Ishikawa (cell line): Measurements from ENCODE around the gene CNN2.
A peak's percentile ranks its signal among the peaks of the same experiment; 100 is the strongest.

Source experiments
- CEBPB ChIP-seq: IDR thresholded peaks from 2 replicates; pipeline ENCODE4 v1.6.1; 2012
- CREB1 ChIP-seq: IDR thresholded peaks from 2 replicates; pipeline ENCODE4 v1.6.1; 2012; ENCODE audit warnings: low read depth
- EGR1 ChIP-seq: IDR thresholded peaks from 2 replicates; pipeline ENCODE4 v1.6.1; 2012
- EP300 ChIP-seq: IDR thresholded peaks from 2 replicates; pipeline ENCODE4 v1.6.1; 2012; ENCODE audit warnings: borderline replicate concordance
- FOXM1 ChIP-seq: IDR thresholded peaks from 2 replicates; pipeline ENCODE4 v1.6.1; 2012; ENCODE audit warnings: low read depth, borderline replicate concordance
- NFIC ChIP-seq: IDR thresholded peaks from 2 replicates; pipeline ENCODE4 v1.6.1; 2012
- RAD21 ChIP-seq: IDR thresholded peaks from 2 replicates; pipeline ENCODE4 v1.6.1; 2012; ENCODE audit warnings: low read depth
- TAF1 ChIP-seq: IDR thresholded peaks from 2 replicates; pipeline ENCODE4 v1.6.1; 2012; ENCODE audit warnings: low read depth, mild to moderate bottlenecking
- TCF12 ChIP-seq: IDR thresholded peaks from 2 replicates; pipeline ENCODE4 v1.6.1; 2012; ENCODE audit warnings: low read depth
- TEAD4 ChIP-seq: IDR thresholded peaks from 2 replicates; pipeline ENCODE4 v1.6.1; 2012
- YY1 ChIP-seq: IDR thresholded peaks from 2 replicates; pipeline ENCODE4 v1.6.1; 2012; ENCODE audit warnings: low read depth
- ZBTB7A ChIP-seq: IDR thresholded peaks from 2 replicates; pipeline ENCODE4 v1.6.1; 2012; ENCODE audit warnings: low read depth
- TF ChIP-seq, protein P1 (sequence below): IDR thresholded peaks from 2 replicates; pipeline ENCODE4 v1.6.1; 2012
- TF ChIP-seq, protein P2 (sequence below): IDR thresholded peaks from 2 replicates; pipeline ENCODE4 v1.6.1; 2012; ENCODE audit warnings: low read depth, mild to moderate bottlenecking
- TF ChIP-seq, protein P3 (sequence below): IDR thresholded peaks from 2 replicates; pipeline ENCODE4 v1.6.1; 2012

CNN2 gene

DNA sequence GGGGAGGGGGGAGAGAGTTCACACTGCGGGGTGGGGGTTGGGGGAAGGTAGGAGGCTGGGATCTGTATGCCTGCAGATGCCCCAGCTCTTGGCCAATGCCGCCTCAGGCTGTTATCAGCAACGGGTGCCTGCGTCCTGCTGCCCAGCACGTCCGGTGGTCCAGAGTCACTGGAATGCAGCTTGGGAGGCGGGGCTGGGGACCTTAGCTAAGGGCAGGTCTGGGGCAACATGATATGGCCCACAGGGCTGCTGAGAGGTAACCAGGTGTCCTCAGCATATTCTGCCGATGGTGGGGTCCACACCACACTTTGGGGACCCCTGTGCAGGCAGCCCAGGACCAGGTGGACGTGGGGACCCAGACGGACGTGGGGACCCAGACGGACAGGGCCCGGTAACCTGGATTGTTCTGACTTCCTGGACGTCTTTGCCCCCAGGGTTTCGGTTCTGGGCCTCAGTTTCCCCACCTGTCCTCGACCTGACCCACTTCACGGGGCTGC lies 39.9 kb downstream of the CNN2 start:
- TF ChIP-seq NFIC (no peak), EP300 (no peak), RAD21 (no peak), TCF12 (no peak), TEAD4 (no peak), CEBPB (no peak), EGR1 (no peak), ZBTB7A (no peak; the same call in 1 of the 2 replicates), CREB1 (no peak), TAF1 (no peak), FOXM1 (no peak), YY1 (no peak)
- TF ChIP-seq, protein P1, sequence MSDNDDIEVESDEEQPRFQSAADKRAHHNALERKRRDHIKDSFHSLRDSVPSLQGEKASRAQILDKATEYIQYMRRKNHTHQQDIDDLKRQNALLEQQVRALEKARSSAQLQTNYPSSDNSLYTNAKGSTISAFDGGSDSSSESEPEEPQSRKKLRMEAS: no peak
- TF ChIP-seq, protein P2, sequence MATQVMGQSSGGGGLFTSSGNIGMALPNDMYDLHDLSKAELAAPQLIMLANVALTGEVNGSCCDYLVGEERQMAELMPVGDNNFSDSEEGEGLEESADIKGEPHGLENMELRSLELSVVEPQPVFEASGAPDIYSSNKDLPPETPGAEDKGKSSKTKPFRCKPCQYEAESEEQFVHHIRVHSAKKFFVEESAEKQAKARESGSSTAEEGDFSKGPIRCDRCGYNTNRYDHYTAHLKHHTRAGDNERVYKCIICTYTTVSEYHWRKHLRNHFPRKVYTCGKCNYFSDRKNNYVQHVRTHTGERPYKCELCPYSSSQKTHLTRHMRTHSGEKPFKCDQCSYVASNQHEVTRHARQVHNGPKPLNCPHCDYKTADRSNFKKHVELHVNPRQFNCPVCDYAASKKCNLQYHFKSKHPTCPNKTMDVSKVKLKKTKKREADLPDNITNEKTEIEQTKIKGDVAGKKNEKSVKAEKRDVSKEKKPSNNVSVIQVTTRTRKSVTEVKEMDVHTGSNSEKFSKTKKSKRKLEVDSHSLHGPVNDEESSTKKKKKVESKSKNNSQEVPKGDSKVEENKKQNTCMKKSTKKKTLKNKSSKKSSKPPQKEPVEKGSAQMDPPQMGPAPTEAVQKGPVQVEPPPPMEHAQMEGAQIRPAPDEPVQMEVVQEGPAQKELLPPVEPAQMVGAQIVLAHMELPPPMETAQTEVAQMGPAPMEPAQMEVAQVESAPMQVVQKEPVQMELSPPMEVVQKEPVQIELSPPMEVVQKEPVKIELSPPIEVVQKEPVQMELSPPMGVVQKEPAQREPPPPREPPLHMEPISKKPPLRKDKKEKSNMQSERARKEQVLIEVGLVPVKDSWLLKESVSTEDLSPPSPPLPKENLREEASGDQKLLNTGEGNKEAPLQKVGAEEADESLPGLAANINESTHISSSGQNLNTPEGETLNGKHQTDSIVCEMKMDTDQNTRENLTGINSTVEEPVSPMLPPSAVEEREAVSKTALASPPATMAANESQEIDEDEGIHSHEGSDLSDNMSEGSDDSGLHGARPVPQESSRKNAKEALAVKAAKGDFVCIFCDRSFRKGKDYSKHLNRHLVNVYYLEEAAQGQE: no peak
- TF ChIP-seq, protein P3, sequence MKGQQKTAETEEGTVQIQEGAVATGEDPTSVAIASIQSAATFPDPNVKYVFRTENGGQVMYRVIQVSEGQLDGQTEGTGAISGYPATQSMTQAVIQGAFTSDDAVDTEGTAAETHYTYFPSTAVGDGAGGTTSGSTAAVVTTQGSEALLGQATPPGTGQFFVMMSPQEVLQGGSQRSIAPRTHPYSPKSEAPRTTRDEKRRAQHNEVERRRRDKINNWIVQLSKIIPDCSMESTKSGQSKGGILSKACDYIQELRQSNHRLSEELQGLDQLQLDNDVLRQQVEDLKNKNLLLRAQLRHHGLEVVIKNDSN: no peak

DNA sequence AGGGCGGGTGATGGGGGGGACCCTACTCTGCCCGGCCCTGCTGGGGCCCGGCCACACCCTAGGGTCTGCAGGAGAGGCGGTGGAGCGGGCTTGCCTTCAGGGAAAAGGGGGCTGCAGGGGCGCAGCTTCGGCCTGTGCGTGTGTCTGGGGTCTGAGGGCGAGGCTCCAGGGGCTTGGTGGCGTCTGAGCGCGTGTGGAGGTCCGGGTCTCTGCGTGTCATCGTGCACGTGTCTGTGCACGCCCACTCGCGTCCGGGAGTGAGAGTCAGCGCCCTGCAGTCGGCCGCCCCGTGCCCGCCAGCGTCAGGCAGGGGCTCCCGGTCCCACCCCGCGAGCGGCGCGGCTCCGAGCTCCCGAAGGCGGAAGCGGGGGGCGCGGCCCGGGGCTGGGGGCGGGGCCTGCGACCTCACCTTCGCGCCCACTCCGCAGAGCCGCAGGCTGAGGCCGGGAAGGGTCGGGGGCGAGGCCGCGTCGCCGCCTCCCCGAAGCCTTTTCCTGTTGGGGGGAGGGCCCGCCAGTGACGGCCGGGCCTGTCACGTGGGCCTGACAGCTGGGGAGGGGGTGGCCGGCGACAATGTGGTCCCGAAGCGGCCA lies 40.4 kb downstream of the CNN2 start, which contains the start of gene ARHGAP45:
Gene ARHGAP45 (plus strand): TSS at position 420 of the 593 bp plus-strand sequence. CDS start 239 bp downstream, outside the sequence.
- no peak for TF ChIP-seq TCF12
- TF ChIP-seq, protein P2: no peak
- no peak for TF ChIP-seq FOXM1
- TF ChIP-seq YY1: no peak
- TF ChIP-seq CEBPB: no peak
- no peak for TF ChIP-seq EP300
- TF ChIP-seq RAD21: no peak
- TF ChIP-seq, protein P3: peak; percentile 80
- no peak for TF ChIP-seq TEAD4
- no peak for TF ChIP-seq NFIC
- TF ChIP-seq, protein P1: peak; percentile 12; the same call in 1 of the 2 replicates
- TF ChIP-seq TAF1: no peak
- no peak for TF ChIP-seq CREB1
- TF ChIP-seq EGR1: no peak
- TF ChIP-seq ZBTB7A: peak; percentile 59; the same call in 1 of the 2 replicates

DNA sequence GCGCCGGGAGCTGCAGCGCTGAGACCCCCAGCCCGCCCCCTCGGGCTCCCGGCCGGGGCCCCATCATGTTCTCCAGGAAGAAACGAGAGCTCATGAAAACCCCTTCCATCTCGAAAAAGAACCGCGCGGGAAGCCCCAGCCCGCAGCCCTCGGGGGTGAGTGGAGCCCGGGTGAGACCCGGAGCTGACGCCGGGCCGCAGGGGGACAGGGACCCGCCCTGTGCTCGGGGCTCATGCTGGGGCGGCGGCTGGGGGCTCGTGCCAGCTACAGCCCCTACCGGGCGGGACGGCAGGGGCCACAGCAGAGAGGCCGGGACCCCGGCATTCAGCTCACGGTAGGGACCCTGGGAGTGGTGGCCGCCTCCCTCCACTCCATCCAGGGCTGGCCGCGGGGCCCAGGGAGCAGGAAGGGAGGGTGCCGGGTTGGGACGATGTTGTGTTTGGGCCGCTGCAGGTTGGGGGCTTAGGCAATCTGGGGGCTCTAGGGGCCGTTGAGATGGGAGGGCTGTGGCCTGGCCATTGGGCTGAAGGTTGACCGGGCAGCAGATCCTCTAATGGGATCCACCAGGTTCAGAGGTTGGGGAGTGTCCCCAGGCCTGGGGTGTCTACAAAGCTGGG lies 41.0 kb downstream of the CNN2 start:
- peak; percentile 83 for TF ChIP-seq ZBTB7A
- TF ChIP-seq, protein P3: no peak

DNA sequence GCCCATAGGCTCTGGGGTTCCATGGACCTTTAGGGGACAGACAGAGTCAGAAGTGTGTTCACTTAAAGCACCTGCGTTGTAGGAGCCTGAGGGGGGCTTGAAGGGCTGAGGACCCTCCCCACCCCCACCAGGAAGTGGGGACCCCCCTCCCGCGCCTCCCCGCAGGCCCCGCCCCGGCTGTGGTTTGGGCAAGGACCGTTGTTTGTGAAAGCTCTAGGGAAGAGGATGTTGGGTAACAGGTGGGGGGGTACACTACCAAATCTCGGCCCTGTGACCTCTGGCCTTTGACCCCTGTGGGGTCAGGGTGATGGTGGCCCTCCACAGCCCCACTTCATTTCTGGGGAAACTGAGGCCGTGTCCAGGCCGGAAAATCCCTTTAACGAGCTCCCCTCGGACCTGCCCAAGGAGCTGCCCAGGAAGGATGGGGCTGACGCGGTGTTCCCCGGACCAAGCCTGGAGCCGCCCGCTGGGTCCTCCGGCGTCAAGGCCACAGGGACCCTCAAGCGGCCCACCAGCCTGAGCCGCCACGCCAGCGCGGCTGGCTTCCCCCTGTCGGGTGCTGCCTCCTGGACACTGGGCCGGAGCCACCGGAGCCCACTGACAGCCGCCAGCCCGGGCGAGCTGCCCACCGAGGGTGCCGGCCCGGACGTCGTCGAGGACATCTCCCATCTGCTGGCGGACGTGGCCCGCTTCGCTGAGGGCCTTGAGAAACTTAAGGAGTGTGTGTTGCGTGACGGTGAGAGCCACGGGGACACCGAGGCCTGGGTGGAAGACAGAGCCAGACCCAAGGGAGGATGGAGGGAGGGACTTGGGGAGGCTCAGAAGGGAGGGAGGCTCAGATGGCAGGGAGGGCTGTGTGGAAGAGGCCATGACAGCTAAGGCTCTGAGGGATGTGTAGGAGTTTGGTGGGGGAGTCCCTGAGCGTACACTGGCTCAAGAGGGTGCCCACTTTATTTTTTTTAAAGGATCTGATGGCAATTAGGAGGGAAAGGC lies 41.9 kb downstream of the CNN2 start:
- TF ChIP-seq TCF12 (no peak), YY1 (no peak), ZBTB7A (no peak), FOXM1 (no peak), CREB1 (no peak), TEAD4 (no peak), EGR1 (no peak), CEBPB (no peak)
- TF ChIP-seq, protein P1: no peak
- TF ChIP-seq, protein P2: no peak
- TF ChIP-seq, protein P3: no peak
